Smooth muscle cell of the brain vasculature (primary cell): ENCODE measurements around the gene CCDC138.
"Not testable (repeated sequence)": the region's sequence is repeated elsewhere in the genome, so short reads cannot be mapped to it uniquely, and the experiment has no call there.

Experiments
- DNase-seq: peaks from one replicate; pipeline ENCODE4 v3.0.0-alpha.2; 2012; ENCODE audit warnings: low read depth, low spot score

The CCDC138 gene, protein sequence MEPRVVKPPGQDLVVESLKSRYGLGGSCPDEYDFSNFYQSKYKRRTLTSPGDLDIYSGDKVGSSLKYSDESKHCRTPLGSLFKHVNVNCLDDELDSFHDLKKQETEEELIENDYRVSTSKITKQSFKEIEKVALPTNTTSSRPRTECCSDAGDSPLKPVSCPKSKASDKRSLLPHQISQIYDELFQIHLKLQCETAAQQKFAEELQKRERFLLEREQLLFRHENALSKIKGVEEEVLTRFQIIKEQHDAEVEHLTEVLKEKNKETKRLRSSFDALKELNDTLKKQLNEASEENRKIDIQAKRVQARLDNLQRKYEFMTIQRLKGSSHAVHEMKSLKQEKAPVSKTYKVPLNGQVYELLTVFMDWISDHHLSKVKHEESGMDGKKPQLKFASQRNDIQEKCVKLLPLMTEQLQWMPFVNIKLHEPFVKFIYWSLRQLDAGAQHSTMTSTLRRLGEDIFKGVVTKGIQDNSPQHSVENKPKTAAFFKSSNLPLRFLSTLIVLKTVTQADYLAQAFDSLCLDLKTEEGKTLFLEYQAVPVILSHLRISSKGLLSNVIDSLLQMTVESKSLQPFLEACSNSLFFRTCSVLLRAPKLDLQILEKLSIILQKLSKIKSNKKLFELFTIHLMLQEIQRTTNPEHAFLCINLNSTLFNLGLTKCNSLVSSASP

DNA sequence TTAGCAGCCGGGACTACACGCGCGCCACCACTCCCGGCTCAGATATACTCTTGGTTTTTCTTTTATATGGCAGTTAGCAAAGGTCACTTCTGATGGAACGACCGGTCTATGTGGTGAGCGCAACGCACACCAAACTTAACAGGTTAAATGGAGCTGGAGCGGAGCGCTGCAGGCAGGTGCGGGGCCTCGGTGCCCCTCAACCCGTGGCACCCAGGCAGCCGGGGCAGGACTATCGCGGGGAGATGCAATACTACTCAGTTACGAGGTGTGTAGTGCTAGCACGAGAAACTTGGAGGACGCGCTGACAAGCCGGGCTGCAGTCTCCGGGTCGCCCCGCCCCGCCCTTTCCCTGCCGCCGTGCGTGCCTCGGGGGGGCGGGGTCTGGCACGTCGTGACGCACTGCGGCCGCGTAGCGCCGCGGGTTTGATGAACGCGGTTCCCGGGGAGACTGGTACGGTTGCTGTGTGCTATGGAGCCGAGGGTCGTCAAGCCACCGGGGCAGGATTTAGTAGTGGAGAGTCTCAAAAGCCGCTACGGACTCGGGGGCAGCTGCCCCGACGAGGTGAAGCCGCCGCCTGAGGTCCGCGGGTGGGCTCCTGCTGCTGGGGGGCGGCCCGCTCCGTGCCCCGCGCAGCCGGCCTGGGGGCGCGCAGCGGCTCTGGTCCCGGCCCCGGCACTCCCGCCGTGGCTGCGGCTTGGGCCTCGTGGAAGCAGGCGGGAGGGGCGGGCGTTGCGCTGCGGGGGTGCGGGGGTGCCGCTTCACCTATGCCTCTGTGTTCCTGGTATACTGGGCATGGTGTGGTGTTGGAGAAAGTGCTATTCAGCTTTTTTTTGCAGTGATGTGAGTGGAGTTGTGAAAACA lies at the start of gene CCDC138:
TSS of gene CCDC138 (plus strand) at position 418 of the 862 bp plus-strand sequence. CDS start at position 470, 52 bp downstream.
- peak; percentile 65 for DNase-seq

DNA sequence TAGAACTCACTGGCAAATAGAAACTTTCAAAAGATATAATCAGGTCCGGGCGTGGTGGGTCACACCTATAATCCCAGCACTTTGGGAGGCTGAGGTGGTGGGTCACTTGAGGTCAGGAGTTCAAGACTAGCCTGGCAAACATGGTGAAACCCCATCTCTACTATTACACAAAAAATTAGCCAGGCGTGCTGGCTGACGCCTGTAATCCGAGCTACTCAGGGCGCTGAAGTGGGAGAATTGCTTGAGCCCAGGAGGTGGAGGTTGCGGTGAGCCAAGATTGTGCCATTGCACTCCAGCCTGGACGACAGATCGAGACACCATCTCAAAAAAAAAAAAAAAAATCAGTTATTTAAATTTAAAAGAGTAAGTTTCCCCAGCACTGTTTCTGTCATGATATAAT lies 28.6 kb upstream of the CCDC138 start:
- not testable (repeated sequence) for DNase-seq

DNA sequence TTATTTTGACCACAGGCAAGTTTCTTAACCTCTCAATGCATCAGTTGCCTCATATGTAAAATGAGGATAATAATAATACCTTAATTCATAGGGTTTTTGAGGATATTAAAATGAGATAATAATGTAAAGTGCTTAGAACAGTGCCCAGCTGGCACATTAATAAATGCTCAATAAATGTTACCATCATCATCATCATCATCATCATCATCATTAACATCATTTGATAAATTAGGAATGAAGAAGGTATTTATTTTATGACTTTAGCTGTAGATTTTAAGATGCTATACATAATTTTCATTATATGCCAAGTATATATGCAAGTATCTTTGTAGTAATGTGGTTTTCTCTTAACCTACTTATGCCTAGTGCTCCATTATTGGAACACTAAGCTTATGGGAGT lies 24.0 kb upstream of the CCDC138 start:
- not testable (repeated sequence) for DNase-seq

DNA sequence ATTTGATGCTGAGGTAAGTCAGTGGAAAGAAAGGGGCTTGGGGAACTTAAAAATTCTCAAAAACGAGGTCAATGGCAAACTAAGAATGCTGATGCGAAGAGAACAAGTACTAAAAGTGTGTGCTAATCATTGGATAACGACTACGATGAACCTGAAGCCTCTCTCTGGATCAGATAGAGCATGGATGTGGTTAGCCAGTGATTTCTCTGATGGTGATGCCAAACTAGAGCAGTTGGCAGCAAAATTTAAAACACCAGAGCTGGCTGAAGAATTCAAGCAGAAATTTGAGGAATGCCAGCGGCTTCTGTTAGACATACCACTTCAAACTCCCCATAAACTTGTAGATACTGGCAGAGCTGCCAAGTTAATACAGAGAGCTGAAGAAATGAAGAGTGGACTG lies 19.9 kb upstream of the CCDC138 start:
- DNase-seq: not testable (repeated sequence)

DNA sequence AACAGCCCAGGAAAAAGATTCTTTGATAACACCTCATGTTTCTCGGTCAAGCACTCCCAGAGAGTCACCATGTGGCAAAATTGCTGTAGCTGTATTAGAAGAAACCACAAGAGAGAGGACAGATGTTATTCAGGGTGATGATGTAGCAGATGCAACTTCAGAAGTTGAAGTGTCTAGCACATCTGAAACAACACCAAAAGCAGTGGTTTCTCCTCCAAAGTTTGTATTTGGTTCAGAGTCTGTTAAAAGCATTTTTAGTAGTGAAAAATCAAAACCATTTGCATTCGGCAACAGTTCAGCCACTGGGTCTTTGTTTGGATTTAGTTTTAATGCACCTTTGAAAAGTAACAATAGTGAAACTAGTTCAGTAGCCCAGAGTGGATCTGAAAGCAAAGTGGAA lies 18.7 kb upstream of the CCDC138 start:
- not testable (repeated sequence) for DNase-seq

DNA sequence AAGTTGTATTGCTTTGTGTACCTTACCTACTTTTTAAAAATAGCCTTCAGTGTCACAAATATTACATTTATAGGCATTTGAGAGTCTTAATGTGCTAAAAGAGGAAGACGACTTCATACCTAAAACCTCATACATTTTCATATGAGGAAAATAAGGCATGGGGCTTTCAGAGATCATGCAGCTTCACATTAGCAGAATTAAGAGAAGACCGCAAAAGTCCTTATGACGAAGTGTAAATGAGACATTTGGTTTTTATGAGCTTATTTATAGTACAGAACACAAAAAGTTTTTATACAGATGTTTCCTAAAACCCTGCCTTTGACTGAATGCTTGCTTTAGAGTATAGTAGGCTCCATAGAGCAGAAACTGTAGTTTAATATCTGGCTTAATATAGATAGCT lies 10.1 kb upstream of the CCDC138 start:
- no peak for DNase-seq

DNA sequence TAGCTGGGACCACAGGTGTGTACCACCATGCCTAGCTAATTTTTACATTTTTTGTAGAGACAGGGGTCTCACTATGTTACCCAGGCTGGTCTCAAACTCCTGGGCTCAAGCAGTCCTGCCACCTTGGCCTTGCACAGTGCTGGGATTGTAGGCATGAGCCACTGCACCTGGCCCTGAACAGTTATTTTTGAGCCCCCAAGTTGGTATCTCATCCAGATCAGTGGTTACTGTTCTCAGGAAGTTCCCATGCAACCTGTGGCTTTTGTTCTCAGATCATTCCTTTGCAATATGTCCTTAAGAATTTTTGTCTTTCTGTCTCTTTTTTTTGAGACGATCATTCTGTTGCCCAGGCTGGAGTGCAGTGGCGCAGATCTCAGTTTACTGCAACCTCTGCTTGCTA lies 7.7 kb upstream of the CCDC138 start:
- no peak for DNase-seq

DNA sequence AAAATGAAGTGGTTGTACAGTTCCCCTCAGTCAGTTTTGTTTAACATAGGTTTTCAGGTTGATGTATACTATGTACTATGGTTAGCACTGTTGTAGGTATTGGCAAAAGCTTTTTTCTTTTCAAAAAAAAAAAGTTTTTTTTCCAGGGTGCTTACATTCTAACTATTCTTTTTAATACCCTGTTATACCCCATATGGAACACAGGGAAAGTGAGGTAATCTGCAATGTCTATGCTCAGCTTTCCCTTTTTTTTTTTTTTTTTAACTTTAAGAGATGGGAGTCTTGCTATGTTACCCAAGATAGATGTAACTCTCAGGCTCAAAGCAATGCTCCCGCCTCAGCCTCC lies 590 bp upstream of the CCDC138 start:
- no peak for DNase-seq

DNA sequence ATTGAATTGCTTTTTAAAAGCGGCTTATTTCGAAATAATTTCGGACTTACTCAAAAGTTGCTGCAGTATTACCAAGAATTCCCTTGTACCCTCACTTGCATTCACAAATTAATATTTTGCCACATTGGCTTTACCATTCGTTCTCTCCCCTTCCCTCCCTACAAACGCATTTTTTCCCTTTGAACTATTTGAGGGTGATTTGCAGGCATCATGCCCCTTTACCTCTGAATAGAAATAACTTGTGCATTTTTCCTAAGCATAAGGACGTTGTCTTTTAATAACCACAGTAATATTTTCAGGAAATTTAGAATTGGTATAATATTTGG lies 608 bp downstream of the CCDC138 start:
- DNase-seq: no peak

DNA sequence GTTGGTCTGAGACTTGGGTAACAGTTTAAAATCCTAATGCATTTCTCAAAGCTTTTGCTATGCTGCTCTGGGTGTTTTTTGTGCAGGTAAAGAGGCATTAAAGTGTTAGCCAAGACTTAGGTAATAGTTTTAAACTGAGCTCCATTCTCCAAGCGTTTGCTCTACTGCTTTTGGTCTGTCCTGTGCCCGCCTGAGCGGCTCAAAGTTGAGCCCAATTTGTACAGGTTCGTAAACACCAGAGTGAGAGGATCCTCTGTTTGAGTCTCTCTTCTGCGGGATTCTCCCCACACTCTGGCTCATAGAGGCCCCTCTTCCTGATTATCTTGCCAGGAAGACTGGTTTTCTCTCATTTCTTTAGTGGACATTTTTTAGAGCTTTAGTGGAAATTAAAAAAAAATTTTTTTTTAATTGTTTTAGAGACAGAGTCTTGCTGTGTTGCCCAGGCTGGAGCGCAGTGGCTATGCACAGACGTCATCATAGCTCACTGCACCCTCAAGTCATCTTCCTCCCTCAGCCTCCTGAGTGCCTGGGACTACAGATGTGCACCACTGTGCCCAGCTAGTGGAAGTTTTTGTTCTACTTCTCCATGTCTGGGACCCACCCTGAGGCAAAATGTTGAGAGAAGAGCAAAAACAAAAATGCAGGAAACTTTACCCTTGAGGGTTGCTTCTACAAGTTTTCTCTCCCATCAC lies 16.6 kb downstream of the CCDC138 start:
- DNase-seq: no peak

DNA sequence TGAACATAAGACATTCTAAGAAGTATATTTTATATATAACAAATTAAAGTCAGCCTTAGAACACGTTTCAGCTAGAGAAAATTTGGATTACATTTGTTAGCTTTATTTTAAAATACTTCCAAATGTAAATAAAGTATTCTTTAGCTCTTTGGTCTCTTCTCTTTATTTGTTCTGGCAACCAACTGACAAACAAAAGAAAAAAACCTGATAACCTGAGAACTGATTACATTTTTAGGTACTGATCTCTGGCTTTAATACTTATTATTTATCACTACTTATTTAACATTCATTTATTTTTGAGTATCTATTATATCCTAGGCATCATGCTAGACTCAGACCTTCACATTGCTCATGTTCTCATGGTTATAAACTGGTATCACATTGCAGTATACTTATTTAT lies 18.5 kb downstream of the CCDC138 start:
- DNase-seq: no peak

DNA sequence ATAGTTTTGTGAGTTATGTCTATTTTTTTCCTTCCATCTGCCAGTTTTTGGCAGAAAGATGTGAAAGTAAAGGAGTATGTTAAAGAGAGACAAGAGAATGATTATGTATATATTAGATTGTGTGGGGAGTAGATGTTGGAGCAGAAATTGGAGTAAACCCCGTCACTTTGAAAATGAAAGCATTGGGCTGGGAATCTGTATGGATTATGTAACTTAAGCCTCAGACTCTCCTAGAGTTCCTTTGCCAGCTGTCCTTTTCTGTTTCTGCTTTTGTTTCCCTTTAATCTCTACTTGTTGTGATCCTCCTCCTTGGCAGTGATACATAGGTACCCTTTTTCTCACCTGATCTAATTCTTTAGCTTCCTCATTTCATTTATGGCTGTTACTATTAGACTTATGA lies 19.2 kb downstream of the CCDC138 start:
- no peak for DNase-seq

DNA sequence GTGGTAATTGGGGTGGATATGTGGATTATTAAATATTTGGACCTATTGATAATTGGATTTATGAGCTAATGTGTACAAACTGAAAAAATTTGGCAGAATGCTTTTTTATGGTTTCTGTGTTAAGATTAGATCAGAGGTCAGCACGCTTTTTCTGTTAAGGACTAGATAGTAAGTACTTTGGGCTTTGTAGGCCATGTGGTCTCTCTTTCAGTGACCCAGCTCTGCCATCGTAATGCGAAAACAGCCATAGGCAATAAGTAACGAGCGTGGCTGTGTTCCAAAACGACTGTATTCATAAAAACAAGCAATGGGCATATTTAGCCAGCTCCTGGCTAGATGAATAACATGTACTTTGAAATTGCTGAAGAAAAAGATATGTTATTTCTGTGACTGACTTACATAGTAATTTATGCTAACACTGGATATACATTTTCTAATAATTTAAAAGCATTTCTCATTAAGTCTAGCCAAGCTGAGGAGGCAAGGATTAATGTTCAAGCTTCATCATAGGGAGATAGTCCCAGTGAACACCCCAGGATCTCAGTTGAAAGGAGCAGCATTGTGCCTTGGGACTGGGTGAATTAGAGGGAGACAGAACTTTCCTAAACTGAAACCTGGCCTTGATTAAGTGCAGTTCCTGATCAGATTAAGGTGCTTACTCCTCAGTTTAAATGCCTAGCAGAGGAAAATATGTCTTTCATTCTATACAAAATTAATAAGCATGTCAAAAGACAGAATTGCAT lies 20.0 kb downstream of the CCDC138 start:
- no peak for DNase-seq

DNA sequence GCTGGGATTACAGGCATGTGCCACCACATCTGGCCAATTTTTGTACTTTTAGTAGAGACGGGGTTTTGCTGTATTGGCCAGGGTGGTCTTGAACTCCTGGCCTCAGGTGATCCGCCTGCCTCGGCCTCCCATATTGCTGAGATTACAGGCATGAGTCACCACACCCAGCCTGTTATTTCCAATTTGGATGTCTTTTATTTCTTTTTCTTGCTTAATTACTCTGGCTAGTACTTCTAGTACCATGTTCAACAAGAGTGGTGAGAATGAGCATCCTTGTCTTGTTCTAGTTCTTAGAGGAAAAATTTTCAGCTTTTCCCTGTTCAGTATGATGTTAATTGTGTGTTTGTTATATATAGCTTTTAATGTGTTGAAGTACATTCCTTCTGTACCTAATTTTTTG lies 23.4 kb downstream of the CCDC138 start:
- DNase-seq: no peak

DNA sequence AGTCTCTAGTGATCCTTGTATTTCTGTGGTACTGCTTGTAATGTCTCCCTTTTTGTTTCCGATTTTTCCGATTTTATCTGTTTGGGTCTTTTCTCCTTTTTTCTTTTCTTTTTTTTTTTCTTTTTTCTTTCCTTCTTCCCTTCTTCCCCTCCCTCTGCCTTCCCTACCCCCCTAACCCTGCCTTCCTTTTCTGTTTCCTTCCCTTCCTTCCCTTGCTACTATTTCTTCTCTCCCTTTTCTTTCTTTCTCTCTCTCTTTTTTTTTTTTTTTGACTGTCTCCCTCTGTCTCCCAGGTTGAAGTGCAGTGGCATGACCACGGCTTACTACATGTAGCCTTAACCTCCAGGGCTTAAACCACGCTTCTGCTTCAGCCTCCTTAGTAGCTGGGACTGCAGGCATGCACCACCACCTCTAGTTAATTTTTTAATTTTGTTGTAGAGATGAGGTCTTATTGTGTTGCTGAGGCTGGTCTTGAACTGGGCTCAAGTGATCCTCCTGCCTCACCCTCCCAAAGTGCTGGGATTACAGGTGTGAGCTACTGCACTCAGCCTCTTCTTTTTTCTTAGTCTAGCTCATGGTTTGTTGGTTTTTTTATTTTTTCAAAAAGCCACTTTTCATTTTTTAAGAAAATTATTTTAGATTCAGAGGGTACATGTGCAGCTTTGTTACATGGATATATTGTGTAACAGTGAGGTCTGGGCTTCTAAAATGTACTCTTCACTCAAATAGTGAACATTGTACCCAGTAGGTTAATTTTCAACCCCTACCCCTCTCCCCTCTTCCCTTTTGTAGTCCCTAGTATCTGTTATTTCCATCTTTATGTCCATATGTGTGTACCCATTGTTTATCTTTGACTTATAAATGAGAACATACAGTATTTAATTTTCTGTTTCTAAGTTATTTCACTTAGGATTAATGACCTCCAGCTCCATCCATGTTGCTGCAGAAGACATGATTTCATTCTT lies 24.7 kb downstream of the CCDC138 start:
- no peak for DNase-seq

DNA sequence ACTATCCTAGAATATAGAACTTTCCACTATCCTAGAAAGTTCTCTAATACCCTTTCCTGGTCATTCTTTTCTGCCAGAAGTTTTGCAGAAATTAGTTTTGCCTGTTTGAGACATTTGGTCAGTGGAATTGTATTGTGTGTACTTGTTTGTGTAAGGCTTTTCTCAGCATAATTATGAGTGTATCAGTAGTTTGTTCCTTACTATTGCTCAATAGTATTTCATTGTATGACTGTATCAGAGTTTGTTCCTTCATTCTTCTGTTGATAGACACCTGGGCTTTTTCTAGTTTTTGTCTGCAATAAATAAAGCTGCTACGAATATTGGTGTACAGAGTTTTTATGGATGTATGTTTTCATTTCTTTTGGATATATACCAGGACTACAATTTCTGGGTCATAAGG lies 27.2 kb downstream of the CCDC138 start:
- no peak for DNase-seq

DNA sequence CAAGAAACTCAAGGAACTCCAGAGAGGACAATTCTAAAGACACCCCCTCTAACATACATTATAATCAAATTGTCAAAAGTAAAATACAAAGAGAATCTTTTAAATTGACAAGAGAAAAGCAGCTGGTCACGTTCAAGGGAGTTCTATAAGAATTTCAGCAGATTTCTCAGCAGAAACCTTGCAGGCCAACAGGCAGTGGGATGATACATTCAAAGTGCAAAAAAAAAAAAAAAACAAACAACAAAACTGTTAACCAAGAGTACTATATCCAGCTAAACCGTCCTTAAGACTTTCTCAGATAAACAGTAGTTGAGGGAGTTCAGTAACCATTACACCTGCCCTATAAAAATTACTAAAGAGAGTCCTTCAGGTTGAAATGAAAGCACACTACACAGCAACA lies 33.9 kb downstream of the CCDC138 start:
- no peak for DNase-seq

DNA sequence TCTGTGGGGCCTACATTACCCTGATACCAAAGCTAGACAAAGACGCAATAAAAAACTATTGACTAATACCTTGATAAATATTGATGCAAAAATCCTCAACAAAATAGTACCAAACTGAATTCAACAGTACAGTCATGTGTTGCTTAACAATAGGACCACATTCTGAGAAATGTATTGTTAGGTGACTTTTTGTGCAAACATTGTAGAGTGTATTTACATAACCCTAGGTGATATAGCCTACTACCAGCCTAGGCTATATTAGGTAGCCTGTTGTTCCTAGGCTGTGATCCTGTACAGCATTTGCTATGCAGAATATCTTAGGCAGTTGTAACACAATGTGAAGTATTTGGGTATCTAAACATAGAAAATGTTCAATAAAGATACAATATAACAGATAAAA lies 36.7 kb downstream of the CCDC138 start:
- DNase-seq: no peak

DNA sequence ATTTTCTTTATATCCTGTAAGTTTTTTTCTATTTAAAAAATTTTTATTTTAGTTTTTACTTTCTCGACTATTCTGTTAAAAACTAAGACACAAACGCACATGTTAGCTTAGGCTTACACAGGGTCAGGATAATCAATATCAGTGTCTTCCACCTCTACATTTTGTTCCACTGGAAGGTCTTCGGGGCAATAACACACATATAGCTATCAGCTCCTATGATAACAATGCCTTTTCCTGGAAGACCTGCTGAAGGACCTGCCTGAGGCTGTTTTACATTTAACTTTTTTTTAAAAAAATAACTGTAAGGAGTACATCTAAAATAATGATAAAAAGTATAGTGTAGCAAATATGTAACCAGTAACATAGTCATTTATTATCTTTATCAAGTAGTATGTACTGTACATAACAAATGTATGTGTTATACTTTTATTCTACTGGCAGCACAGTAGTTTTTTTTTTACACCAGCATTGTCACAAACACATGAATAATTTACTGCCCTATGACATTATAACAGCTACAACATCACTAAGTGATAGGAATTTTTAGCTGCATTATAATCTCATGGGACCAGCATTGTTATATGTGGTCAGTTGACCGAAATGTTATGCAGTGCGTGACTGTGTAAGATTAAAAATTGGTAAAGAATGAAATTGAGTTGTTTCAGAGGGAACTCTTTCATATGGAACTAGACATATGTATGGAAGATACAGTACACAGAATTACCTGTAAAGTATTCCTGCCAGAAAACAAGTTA lies 37.9 kb downstream of the CCDC138 start:
- no peak for DNase-seq
